ENCODE data around the gene FOXN3. TPM values are rescaled to one million over a fixed set of nuclear protein-coding genes. Genes with fewer than 3 reads are reported as not detected.
A peak's percentile ranks its signal among the peaks of the same experiment; 100 is the strongest.

Gene FOXN3
- total RNA-seq, 1 experiment from 2014 or later, result 125 TPM

DNA sequence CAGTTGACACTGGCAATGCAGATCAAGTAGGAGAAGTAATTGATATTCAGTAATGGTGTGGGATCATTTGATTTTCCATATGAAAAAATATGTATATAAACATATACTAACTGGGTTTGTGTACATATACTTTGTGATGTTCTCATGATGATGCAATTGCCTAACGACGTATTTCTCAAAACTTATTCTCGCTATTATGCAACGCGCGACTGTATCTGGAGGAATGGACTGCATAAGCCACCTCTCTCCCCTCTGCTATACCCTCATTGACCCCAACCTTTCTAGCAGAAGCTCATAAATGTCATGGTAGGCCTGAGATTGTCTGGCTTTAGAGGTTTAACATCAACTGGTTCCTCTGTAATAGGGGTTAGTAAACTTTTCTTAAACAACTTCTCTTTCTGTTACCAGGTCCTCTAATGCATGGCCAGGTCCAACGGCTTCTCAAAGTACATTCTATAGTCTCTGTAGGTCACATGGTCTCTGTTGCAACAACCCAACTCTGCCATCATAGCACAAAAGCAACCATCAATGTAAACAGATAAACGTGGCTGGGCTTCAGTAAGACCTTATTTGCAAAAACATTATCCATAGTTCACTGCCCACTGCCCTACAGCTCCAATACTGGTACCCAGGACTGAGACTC lies 59.3 kb downstream of the FOXN3 start:
- Histone ChIP-seq H4K91ac (ENCODE audit: insufficient read length, low read depth, low read length) (no peak overlapping the region), H2BK120ac (ENCODE audit: low read depth, low read length, poor library complexity, severe bottlenecking) (no peak overlapping the region), H3K9me3 (ENCODE audit: control insufficient read depth, low read depth, low read length) (no peaks in the 10 kb centered on the region), H2BK20ac (ENCODE audit: low read depth, low read length, poor library complexity, severe bottlenecking) (no peak overlapping the region), H4K8ac (replicated peaks; ENCODE audit: insufficient read length, low read depth, low read length) (no peak overlapping the region), H3K23ac (ENCODE audit: insufficient read length, low read depth, low read length) (no peak overlapping the region), H2BK12ac (ENCODE audit: insufficient read length, low read depth, low read length) (no peak overlapping the region), H3K4me2 (ENCODE audit: insufficient read depth, insufficient read length, low read length) (no peak overlapping the region), H3K79me2 (ENCODE audit: insufficient read depth, low read length) (peaks cover 14% of the 10 kb centered on the region; the same call in 1 of the 2 replicates), H2AFZ (ENCODE audit: low read length) (no peak overlapping the region), H2AK5ac (ENCODE audit: insufficient read length, low read length) (no peak overlapping the region), H3K27me3 (ENCODE audit: insufficient read depth, low read length) (no peaks in the 10 kb centered on the region), H3K18ac (ENCODE audit: insufficient read length, low read depth, low read length) (no peak overlapping the region), H3K56ac (ENCODE audit: insufficient read length, low read depth, low read length) (no peak overlapping the region), H3K14ac (ENCODE audit: insufficient read depth, low read length) (no peak overlapping the region), H3K9ac (ENCODE audit: extremely low read depth, insufficient read length, low read length) (no peak overlapping the region), H2BK15ac (ENCODE audit: low read depth, low read length) (no peak overlapping the region), H3K4me1 (ENCODE audit: insufficient read depth, low read length) (peaks cover 7% of the 10 kb centered on the region; the same call in 1 of the 2 replicates), H3K4ac (ENCODE audit: low read depth, low read length) (no peak overlapping the region), H3K79me1 (ENCODE audit: insufficient read depth, low read depth, low read length, poor library complexity, severe bottlenecking) (no peaks in the 10 kb centered on the region), H3T11ph (ENCODE audit: low read length) (no peak overlapping the region), H2BK5ac (ENCODE audit: insufficient read length, low read length) (no peak overlapping the region), H4K20me1 (ENCODE audit: control insufficient read depth, insufficient read depth, insufficient read length) (no peaks in the 10 kb centered on the region), H4K5ac (ENCODE audit: insufficient read length, low read depth, low read length) (no peak overlapping the region), H3K27ac (ENCODE audit: insufficient read length, low read depth, low read length) (no peak overlapping the region), H3K23me2 (ENCODE audit: insufficient read length, low read depth, low read length, poor library complexity, severe bottlenecking) (no peaks in the 10 kb centered on the region)
- TF ChIP-seq, protein P1, sequence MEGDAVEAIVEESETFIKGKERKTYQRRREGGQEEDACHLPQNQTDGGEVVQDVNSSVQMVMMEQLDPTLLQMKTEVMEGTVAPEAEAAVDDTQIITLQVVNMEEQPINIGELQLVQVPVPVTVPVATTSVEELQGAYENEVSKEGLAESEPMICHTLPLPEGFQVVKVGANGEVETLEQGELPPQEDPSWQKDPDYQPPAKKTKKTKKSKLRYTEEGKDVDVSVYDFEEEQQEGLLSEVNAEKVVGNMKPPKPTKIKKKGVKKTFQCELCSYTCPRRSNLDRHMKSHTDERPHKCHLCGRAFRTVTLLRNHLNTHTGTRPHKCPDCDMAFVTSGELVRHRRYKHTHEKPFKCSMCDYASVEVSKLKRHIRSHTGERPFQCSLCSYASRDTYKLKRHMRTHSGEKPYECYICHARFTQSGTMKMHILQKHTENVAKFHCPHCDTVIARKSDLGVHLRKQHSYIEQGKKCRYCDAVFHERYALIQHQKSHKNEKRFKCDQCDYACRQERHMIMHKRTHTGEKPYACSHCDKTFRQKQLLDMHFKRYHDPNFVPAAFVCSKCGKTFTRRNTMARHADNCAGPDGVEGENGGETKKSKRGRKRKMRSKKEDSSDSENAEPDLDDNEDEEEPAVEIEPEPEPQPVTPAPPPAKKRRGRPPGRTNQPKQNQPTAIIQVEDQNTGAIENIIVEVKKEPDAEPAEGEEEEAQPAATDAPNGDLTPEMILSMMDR (conservative IDR thresholded peaks at IDR 0.05), result no peak
- Mint-ChIP-seq H3K36me3 (ENCODE audit: insufficient read depth in 1 of 3, low read depth in 3 of 3) (peaks cover 13 to 43% (median 16%) of the 10 kb centered on the region in 3 experiments), H3K4me3 (no peak overlapping the region), H3K9me3 (peaks cover 0 to 5% of the 10 kb centered on the region in 2 experiments; a peak in 3 of 5 replicates), H3K27me3 (ENCODE audit: low read depth) (no peaks in the 10 kb centered on the region), H3K4me1 (peaks cover 15 to 22% of the 10 kb centered on the region in 2 experiments), H3K27ac (peak overlapping the region; percentile 24 to 62 (median 44); a peak in 3 of 7 replicates)
- no CpG with 5 or more reads among the region's 8 CpGs for WGBS (ENCODE audit: extremely low coverage, insufficient read length, low lambda C conversion rate)
- DNase-seq, result no peak
